HK-2 (cell line): ENCODE results near the gene FUT3.

Source experiments
- DNase-seq: peaks from one replicate; pipeline ENCODE4 v3.0.0-alpha.2; 2018; ENCODE audit not compliant: unreplicated experiment

Gene FUT3

GRCh38 chr19:5803441-5803751, 47.9 kb downstream of the FUT3 start:
- DNase-seq, result no peak

DNA sequence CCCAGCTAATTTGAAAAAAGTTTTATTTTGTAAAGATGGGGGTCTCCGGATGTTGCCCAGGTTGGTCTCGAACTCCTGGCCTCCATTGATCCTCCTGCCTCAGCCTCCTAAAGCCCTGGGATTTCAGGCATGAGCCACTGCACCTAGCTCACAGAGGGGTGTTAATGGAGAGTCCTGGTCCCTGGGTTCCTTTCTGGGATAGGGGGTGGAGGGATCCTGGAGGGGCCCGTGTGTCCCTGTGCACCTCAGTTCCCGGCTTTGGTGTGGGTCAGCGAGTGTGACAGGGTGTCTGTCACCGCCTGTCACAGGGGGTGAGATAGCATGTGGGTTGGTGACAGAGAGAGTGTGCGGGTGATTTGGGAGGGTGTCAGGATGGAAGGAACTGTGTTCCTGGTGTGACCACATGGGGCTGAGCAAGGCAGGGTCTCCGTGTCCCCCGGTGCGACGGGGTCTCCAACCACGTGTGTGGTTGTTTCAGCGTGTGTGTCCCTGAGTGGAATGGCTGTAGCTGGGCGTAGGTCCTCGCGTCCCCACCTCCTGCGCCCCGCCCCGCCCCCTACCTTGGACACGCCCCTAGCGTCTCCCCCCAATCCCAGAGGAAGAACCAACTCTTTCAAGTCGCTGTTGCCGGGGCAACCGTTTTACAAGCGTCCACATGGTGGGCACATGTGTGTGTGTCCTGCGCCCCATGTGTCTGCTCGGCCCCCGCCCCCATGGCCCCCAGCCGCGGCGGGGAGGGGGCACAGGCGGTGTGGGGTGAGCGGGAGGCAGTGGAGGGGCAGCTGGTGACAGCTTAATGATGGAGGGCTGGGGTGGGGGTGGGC, 49.2 kb downstream of the FUT3 start:
- DNase-seq, result no peak

GRCh38 chr19:5800361-5801270, 50.6 kb downstream of the FUT3 start:
- no peak for DNase-seq

- no peak for DNase-seq
These were observed 51.7 kb downstream of the FUT3 start for GRCh38 chr19:5799247-5800241.

- DNase-seq, result no peak
These were observed 53.0 kb downstream of the FUT3 start for GRCh38 chr19:5798244-5798643.

GRCh38 chr19:5795382-5795919, 55.8 kb downstream of the FUT3 start:
- no peak for DNase-seq

- DNase-seq, result no peak
These were observed 58.1 kb downstream of the FUT3 start for GRCh38 chr19:5793188-5793587.
